Naive B cell (primary cell): ENCODE data around the gene NCOA3. TPM values are rescaled to one million over a fixed set of nuclear protein-coding genes. Genes with fewer than 3 reads are reported as not detected.
"Not testable (repeated sequence)": the region's sequence is repeated elsewhere in the genome, so short reads cannot be mapped to it uniquely, and the experiment has no call there.

Experiments used
- ATAC-seq, 2 donors: fragments of 150-1000 bp; cut with Tn5 transposase; 2 replicates each; pipeline ENCODE4 v1.10.0; 2021; ENCODE audit warnings: low read depth in 2 of 2, mild to moderate bottlenecking in 2 of 2, moderate library complexity in 2 of 2
- DNase-seq: peaks from one replicate; pipeline ENCODE4 v3.0.0; 2022
- H3K27ac Mint-ChIP-seq, 6 donors: one replicate each; pipeline ENCODE4 v1.8.0; 2020 to 2022; ENCODE audit warnings: mild to moderate bottlenecking in 6 of 6, mixed read lengths in 6 of 6, moderate library complexity in 5 of 6, inconsistent platforms in 2 of 6
- H3K27me3 Mint-ChIP-seq, 3 donors: one replicate each; pipeline ENCODE4 v1.8.0; 2021 to 2022; ENCODE audit warnings: mixed read lengths in 3 of 3, mild to moderate bottlenecking in 1 of 3
- H3K36me3 Mint-ChIP-seq, 2 donors: one replicate each; pipeline ENCODE4 v1.8.0; 2020 to 2022; ENCODE audit warnings: mixed read lengths in 2 of 2, inconsistent platforms in 1 of 2, mild to moderate bottlenecking in 1 of 2
- H3K4me1 Mint-ChIP-seq, 3 donors: one replicate each; pipeline ENCODE4 v1.8.0; 2020 to 2022; ENCODE audit warnings: mixed read lengths in 3 of 3, inconsistent platforms in 1 of 3, mild to moderate bottlenecking in 1 of 3, moderate library complexity in 1 of 3
- H3K4me3 Mint-ChIP-seq, 8 donors: one replicate each; pipeline ENCODE4 v1.8.0; 2020 to 2022; ENCODE audit warnings: mild to moderate bottlenecking in 8 of 8, mixed read lengths in 8 of 8, moderate library complexity in 8 of 8, inconsistent platforms in 2 of 8
- H3K9me3 Mint-ChIP-seq, 7 donors: one replicate each; pipeline ENCODE4 v1.8.0; 2020 to 2022; ENCODE audit warnings: mixed read lengths in 7 of 7, mild to moderate bottlenecking in 5 of 7, inconsistent platforms in 2 of 7, moderate library complexity in 1 of 7
- polyA plus RNA-seq, 6 donors: library from polyadenylated mRNA; unstranded; fragments of 300-500 nt; fragmentation: Illumina TruSeq; gene quantifications; one replicate each; pipeline ENCODE4 v1.2.3, GENCODE V29; 2021; ENCODE audit warnings: low read depth in 6 of 6

NCOA3 gene
- polyA plus RNA-seq, 6 donors from 2014 or later, result 22.7 to 70.9 (median 54.1) TPM

- DNase-seq, result no peak
- Mint-ChIP-seq H3K9me3 (peaks cover 0 to 2% (median 0%) of the 10 kb centered on the region in 7 donors), H3K4me3 (peak overlapping the region in 2 of 8 donors; percentile 71 to 83), H3K27me3 (no peaks in the 10 kb centered on the region), H3K27ac (no peak overlapping the region), H3K36me3 (peaks cover 8 to 11% of the 10 kb centered on the region in 2 donors), H3K4me1 (peaks cover 26 to 31% (median 27%) of the 10 kb centered on the region in 3 donors)
- ATAC-seq, result no peak
Measured at GRCh38 chr20:47499053-47499452, 2.6 kb upstream of the NCOA3 start.

GRCh38 chr20:47500082-47500481 is 1.6 kb upstream of the NCOA3 start:
- not testable (repeated sequence) for ATAC-seq, H3K9me3 Mint-ChIP-seq, DNase-seq, H3K27me3 Mint-ChIP-seq
- peaks cover 26 to 31% (median 31%) of the 10 kb centered on the region in 3 donors for H3K4me1 Mint-ChIP-seq
- H3K4me3 Mint-ChIP-seq, result peak overlapping the region in 6 of 8 donors; percentile 60 to 100 (median 94)
- peaks cover 8 to 11% of the 10 kb centered on the region in 2 donors for H3K36me3 Mint-ChIP-seq
- H3K27ac Mint-ChIP-seq, result peak overlapping the region in 1 of 6 donors; percentile 100

- ATAC-seq (no peak), DNase-seq (no peak)
- H3K9me3 Mint-ChIP-seq, result peaks cover 0 to 2% (median 0%) of the 10 kb centered on the region in 7 donors
- peaks cover 21 to 32% (median 27%) of the 10 kb centered on the region in 3 donors for H3K4me1 Mint-ChIP-seq
- H3K27ac Mint-ChIP-seq, result peak overlapping the region in 4 of 6 donors; percentile 0 to 100 (median 66)
- H3K27me3 Mint-ChIP-seq, result no peaks in the 10 kb centered on the region
- H3K4me3 Mint-ChIP-seq, result peak overlapping the region in 7 of 8 donors; percentile 60 to 100 (median 98)
- H3K36me3 Mint-ChIP-seq, result peaks cover 8 to 11% of the 10 kb centered on the region in 2 donors
Measured at GRCh38 chr20:47500554-47500953, 1.1 kb upstream of the NCOA3 start.

GRCh38 chr20:47501116-47501481 is 588 bp upstream of the NCOA3 start:
- Mint-ChIP-seq H3K27ac (peak overlapping the region in 4 of 6 donors; percentile 75 to 100 (median 98)), H3K9me3 (peaks cover 0 to 2% (median 0%) of the 10 kb centered on the region in 7 donors), H3K36me3 (peaks cover 8 to 11% of the 10 kb centered on the region in 2 donors), H3K4me1 (peaks cover 26 to 37% (median 27%) of the 10 kb centered on the region in 3 donors), H3K27me3 (no peaks in the 10 kb centered on the region), H3K4me3 (peak overlapping the region; percentile 94 to 100 (median 100))
- DNase-seq (no peak), ATAC-seq (no peak)

- DNase-seq, result peak; percentile 68
- Mint-ChIP-seq H3K4me3 (peak overlapping the region; percentile 94 to 100 (median 100)), H3K36me3 (peaks cover 8 to 11% of the 10 kb centered on the region in 2 donors), H3K27me3 (no peaks in the 10 kb centered on the region), H3K27ac (peak overlapping the region; percentile 97 to 100 (median 98)), H3K9me3 (peaks cover 0 to 2% (median 0%) of the 10 kb centered on the region in 7 donors), H3K4me1 (peaks cover 33 to 52% (median 40%) of the 10 kb centered on the region in 3 donors)
- peak; percentile 61 to 63 for ATAC-seq
Measured at GRCh38 chr20:47502271-47503239, 868 bp downstream of the NCOA3 start.

- Mint-ChIP-seq H3K4me1 (peaks cover 35 to 63% (median 48%) of the 10 kb centered on the region in 3 donors), H3K9me3 (peaks cover 0 to 2% (median 0%) of the 10 kb centered on the region in 7 donors), H3K4me3 (peak overlapping the region; percentile 94 to 100 (median 100)), H3K27me3 (no peaks in the 10 kb centered on the region), H3K27ac (peak overlapping the region in 4 of 6 donors; percentile 28 to 100 (median 78)), H3K36me3 (peaks cover 8 to 11% of the 10 kb centered on the region in 2 donors)
- no peak for DNase-seq
- no peak for ATAC-seq
Measured at GRCh38 chr20:47503685-47504084, 2.0 kb downstream of the NCOA3 start.

- Mint-ChIP-seq H3K27me3 (no peaks in the 10 kb centered on the region), H3K27ac (peak overlapping the region in 5 of 6 donors; percentile 41 to 89 (median 74)), H3K36me3 (peaks cover 11 to 16% of the 10 kb centered on the region in 2 donors), H3K4me1 (peaks cover 46 to 78% (median 64%) of the 10 kb centered on the region in 3 donors), H3K4me3 (peak overlapping the region in 7 of 8 donors; percentile 15 to 100 (median 61)), H3K9me3 (peaks cover 0 to 2% (median 0%) of the 10 kb centered on the region in 7 donors)
- no peak for ATAC-seq
- no peak for DNase-seq
Measured at GRCh38 chr20:47506335-47506734, 4.6 kb downstream of the NCOA3 start.

GRCh38 chr20:47506850-47507249 is 5.2 kb downstream of the NCOA3 start:
- peaks cover 46 to 82% (median 64%) of the 10 kb centered on the region in 3 donors for H3K4me1 Mint-ChIP-seq
- H3K27ac Mint-ChIP-seq, result peak overlapping the region; percentile 26 to 89 (median 49)
- peaks cover 0 to under 1% (median 0%) of the 10 kb centered on the region in 7 donors for H3K9me3 Mint-ChIP-seq
- H3K27me3 Mint-ChIP-seq, result no peaks in the 10 kb centered on the region
- H3K36me3 Mint-ChIP-seq, result peaks cover 11% of the 10 kb centered on the region in 2 donors
- DNase-seq, result no peak
- peak overlapping the region; percentile 41 to 100 (median 64) for H3K4me3 Mint-ChIP-seq
- no peak for ATAC-seq

GRCh38 chr20:47507275-47507981 is 5.7 kb downstream of the NCOA3 start:
- peak; percentile 43 to 57 for ATAC-seq
- not testable (repeated sequence) for H3K27me3 Mint-ChIP-seq, DNase-seq, H3K9me3 Mint-ChIP-seq
- Mint-ChIP-seq H3K4me1 (peaks cover 48 to 86% (median 67%) of the 10 kb centered on the region in 3 donors), H3K36me3 (peaks cover 8 to 11% of the 10 kb centered on the region in 2 donors), H3K4me3 (peak overlapping the region; percentile 10 to 100 (median 58)), H3K27ac (peak overlapping the region in 5 of 6 donors; percentile 29 to 89 (median 41))

GRCh38 chr20:47508278-47508677 is 6.6 kb downstream of the NCOA3 start:
- Mint-ChIP-seq H3K36me3 (peaks cover 5 to 8% of the 10 kb centered on the region in 2 donors), H3K4me3 (peak overlapping the region in 6 of 8 donors; percentile 28 to 100 (median 48)), H3K4me1 (peaks cover 48 to 92% (median 71%) of the 10 kb centered on the region in 3 donors), H3K27me3 (no peaks in the 10 kb centered on the region), H3K27ac (peak overlapping the region in 5 of 6 donors; percentile 22 to 89 (median 48)), H3K9me3 (no peaks in the 10 kb centered on the region)
- DNase-seq (no peak), ATAC-seq (peak in 1 of 2 donors; percentile 44)

GRCh38 chr20:47509104-47509661 is 7.5 kb downstream of the NCOA3 start:
- Mint-ChIP-seq H3K4me1 (peaks cover 50 to 93% (median 65%) of the 10 kb centered on the region in 3 donors), H3K4me3 (peak overlapping the region in 7 of 8 donors; percentile 9 to 65 (median 49)), H3K9me3 (no peaks in the 10 kb centered on the region), H3K36me3 (peaks cover 0 to 8% of the 10 kb centered on the region in 2 donors), H3K27me3 (no peaks in the 10 kb centered on the region), H3K27ac (peak overlapping the region; percentile 69 to 90 (median 82))
- ATAC-seq (no peak), DNase-seq (no peak)

GRCh38 chr20:47509685-47510084 is 8.0 kb downstream of the NCOA3 start:
- H3K36me3 Mint-ChIP-seq, result peaks cover 0 to 8% of the 10 kb centered on the region in 2 donors
- peaks cover 50 to 94% (median 67%) of the 10 kb centered on the region in 3 donors for H3K4me1 Mint-ChIP-seq
- no peaks in the 10 kb centered on the region for H3K9me3 Mint-ChIP-seq
- DNase-seq (no peak), ATAC-seq (no peak)
- H3K4me3 Mint-ChIP-seq, result peak overlapping the region in 7 of 8 donors; percentile 15 to 69 (median 48)
- peak overlapping the region; percentile 69 to 90 (median 82) for H3K27ac Mint-ChIP-seq
- H3K27me3 Mint-ChIP-seq, result no peaks in the 10 kb centered on the region
